ENCODE data around the gene C4orf50. TPM values are rescaled to one million over a fixed set of nuclear protein-coding genes. Genes with fewer than 3 reads are reported as not detected.

Gene C4orf50
- total RNA-seq, 1 donor from 2014 or later, result 0.12 TPM

- DNase-seq, result peak; percentile 50
- Histone ChIP-seq H3K27ac (no peak overlapping the region), H3K4me1 (no peaks in the 10 kb centered on the region), H3K9me3 (no peaks in the 10 kb centered on the region), H3K4me3 (no peak overlapping the region), H3K36me3 (no peaks in the 10 kb centered on the region), H3K27me3 (no peaks in the 10 kb centered on the region)
- no peak for ATAC-seq
- TF ChIP-seq CTCF (IDR thresholded peaks at IDR 0.05), result no peak
- intact Hi-C loops (cut with DNase I), result loop anchor here (10.0 kb wide), 1 partner anchor 146 kb away; no protein-coding TSS in a partner anchor
Observed at GRCh38 chr4:5971078-5971450, 47.2 kb downstream of the C4orf50 start.

- intact Hi-C loops (cut with DNase I), result loop anchor here (10.0 kb wide), 1 partner anchor 146 kb away; no protein-coding TSS in a partner anchor
- peak; percentile 58 for DNase-seq
- no peak overlapping the region for H3K27ac ChIP-seq
- H3K27me3 ChIP-seq, result no peaks in the 10 kb centered on the region
- no peak overlapping the region for H3K4me3 ChIP-seq
- no peaks in the 10 kb centered on the region for H3K9me3 ChIP-seq
- no peak for TF ChIP-seq CTCF (IDR thresholded peaks at IDR 0.05)
- H3K36me3 ChIP-seq, result no peaks in the 10 kb centered on the region
- ATAC-seq, result no peak
- no peaks in the 10 kb centered on the region for H3K4me1 ChIP-seq
Observed at GRCh38 chr4:5970381-5971077, 47.7 kb downstream of the C4orf50 start.

GRCh38 chr4:5969777-5970176, 48.5 kb downstream of the C4orf50 start:
- no peaks in the 10 kb centered on the region for H3K9me3 ChIP-seq
- no peak overlapping the region for H3K27ac ChIP-seq
- no peaks in the 10 kb centered on the region for H3K36me3 ChIP-seq
- no peak for TF ChIP-seq CTCF (IDR thresholded peaks at IDR 0.05)
- DNase-seq (peak; percentile 9), ATAC-seq (no peak)
- intact Hi-C loops (cut with DNase I), result loop anchor here (10.0 kb wide), 1 partner anchor 145 kb away; no protein-coding TSS in a partner anchor
- no peaks in the 10 kb centered on the region for H3K4me1 ChIP-seq
- no peak overlapping the region for H3K4me3 ChIP-seq
- H3K27me3 ChIP-seq, result no peaks in the 10 kb centered on the region

GRCh38 chr4:5969336-5969735, 48.9 kb downstream of the C4orf50 start:
- no peaks in the 10 kb centered on the region for H3K9me3 ChIP-seq
- H3K36me3 ChIP-seq, result no peaks in the 10 kb centered on the region
- no peak for ATAC-seq
- no peak overlapping the region for H3K27ac ChIP-seq
- DNase-seq, result peak; percentile 20
- H3K4me3 ChIP-seq, result no peak overlapping the region
- TF ChIP-seq CTCF (IDR thresholded peaks at IDR 0.05), result no peak
- H3K4me1 ChIP-seq, result no peaks in the 10 kb centered on the region
- no peaks in the 10 kb centered on the region for H3K27me3 ChIP-seq
- intact Hi-C loops (cut with DNase I), result no loop called here

GRCh38 chr4:5968246-5968645, 50.0 kb downstream of the C4orf50 start:
- intact Hi-C loops (cut with DNase I), result no loop called here
- peak; percentile 27 for DNase-seq
- Histone ChIP-seq H3K9me3 (no peaks in the 10 kb centered on the region), H3K4me3 (no peak overlapping the region), H3K27ac (no peak overlapping the region), H3K27me3 (peaks cover 2% of the 10 kb centered on the region), H3K36me3 (no peaks in the 10 kb centered on the region), H3K4me1 (no peaks in the 10 kb centered on the region)
- ATAC-seq, result no peak
- TF ChIP-seq CTCF (IDR thresholded peaks at IDR 0.05), result no peak

Measured in upper lobe of right lung (tissue), 1 donor.